Superior temporal gyrus (tissue), 1 donor: ENCODE data around the gene KDM2A.
A peak's percentile ranks its signal among the peaks of the same experiment; 100 is the strongest.

Source experiments
- DNase-seq: peaks from one replicate; pipeline ENCODE4 v3.0.0-alpha.2; 2016; ENCODE audit errors: extremely low spot score

Gene KDM2A

DNA sequence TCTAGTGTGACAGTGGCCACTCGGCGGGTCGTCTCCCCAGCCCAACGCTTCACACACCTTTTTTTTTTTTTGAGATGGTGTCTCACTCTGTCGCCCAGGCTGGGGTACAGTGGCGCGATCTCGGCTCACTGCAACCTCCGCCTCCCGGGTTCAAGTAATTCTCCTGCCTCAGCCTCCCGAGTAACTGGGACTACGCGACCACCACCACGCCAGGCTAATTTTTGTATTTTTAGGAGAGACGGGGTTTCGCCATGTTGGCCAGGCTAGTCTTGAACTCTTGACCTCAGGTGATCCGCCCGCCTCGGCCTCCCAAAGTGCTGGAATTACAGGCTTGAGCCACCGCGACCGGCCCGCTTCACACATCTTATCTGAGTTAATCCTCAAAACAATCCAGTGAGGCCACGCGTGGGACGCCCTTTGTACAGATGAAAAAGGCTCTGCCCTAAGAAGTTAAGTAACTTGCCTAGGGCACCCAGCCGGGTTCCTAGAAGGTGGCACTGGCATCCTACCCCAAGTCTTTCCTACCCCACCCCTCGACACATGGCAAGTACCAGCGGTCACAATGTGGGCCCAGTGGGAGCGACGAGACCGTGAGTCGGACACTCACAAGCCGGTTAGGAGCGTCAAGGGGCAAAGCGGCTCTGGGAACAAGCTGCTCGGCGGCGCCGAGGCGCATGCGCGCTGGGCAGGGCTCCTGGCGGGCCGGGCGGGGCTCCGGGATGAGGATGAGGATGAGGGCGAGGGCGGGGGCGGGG lies 142.0 kb downstream of the KDM2A start:
- peak; percentile 53 for DNase-seq

DNA sequence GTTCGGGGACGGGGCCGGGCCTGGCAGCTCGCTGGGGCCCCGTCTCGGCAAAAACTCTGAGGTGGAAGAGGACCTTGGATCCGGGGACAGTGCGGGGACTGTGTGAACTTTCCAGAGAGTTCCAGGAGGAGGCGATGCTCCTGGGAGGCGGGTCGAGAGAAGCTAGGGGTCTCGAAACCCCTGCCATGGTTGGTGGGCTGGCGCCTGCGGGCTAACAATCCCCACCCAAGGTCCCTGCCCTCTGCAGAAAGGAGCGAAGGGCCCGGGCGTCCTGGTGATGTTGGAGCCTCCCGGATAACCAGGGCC lies 142.5 kb downstream of the KDM2A start:
- no peak for DNase-seq

- no peak for DNase-seq
Measured at GRCh38 chr11:67261946-67262681, 143.1 kb downstream of the KDM2A start.

- DNase-seq, result peak; percentile 84
Measured at GRCh38 chr11:67262731-67263675, 143.9 kb downstream of the KDM2A start.

GRCh38 chr11:67264260-67264659 lies 145.2 kb downstream of the KDM2A start:
- no peak for DNase-seq

DNA sequence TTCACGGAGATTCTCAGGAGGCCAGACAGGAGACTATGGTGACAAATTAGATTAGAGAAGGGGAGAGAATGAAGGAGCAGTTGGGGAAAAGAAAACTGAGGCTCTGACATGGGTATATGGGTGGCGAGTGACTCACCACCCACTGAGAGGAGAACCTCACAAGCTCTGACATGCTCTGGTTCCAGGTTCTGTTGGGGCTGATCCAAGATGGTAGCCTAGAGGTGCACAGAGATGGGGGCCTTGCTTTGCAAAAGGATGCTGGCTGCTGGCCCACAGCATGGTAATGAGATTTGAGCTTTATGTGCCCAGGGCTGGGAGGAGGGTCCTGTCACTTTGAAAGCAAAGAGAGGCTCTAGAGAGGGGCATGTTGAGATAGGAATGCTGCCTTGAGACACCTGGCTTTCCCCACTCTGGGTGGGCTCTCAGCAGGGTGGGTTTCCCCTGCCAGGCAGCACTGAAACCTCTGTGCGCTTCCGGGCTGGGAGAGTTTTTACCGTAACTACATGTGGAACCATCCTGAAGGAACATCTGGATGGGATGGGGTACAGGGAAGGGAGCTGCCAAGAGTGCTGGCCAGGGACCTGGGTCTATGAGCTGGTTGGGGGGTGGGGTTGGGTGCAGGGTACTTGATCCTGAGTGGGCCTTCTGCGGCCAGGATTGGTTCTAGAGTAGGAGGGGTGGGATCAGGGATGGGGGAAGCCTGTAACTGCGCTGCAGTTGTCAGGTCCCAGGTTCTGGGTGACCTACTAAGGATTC lies 146.0 kb downstream of the KDM2A start:
- no peak for DNase-seq

GRCh38 chr11:67265633-67266448 lies 146.8 kb downstream of the KDM2A start:
- peak; percentile 72 for DNase-seq

- DNase-seq, result no peak
Measured at GRCh38 chr11:67266449-67267187, 147.6 kb downstream of the KDM2A start, which contains the start of gene GRK2. Gene GRK2, plus strand, starts transcription at chr11:67266473. Its CDS starts 227 bp downstream, at chr11:67266700.

GRCh38 chr11:67267188-67268080 lies 148.4 kb downstream of the KDM2A start:
- DNase-seq, result no peak

GRCh38 chr11:67268081-67268961 lies 149.3 kb downstream of the KDM2A start:
- DNase-seq, result no peak

DNA sequence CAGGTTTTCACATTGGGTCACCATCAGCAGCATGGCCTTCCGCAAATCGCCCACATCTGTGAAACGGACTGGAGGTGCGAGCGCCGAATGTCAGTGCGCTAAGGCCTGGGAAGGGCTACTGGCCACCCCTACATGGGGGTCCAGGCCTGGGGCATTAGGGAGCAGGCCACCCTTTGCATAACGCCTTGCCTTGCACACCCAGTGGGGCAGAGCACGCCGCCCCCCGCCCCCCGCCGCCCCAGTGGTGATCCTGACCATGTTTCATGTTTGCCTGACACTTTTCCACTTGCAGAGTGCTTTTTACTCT lies 149.9 kb downstream of the KDM2A start:
- no peak for DNase-seq

DNA sequence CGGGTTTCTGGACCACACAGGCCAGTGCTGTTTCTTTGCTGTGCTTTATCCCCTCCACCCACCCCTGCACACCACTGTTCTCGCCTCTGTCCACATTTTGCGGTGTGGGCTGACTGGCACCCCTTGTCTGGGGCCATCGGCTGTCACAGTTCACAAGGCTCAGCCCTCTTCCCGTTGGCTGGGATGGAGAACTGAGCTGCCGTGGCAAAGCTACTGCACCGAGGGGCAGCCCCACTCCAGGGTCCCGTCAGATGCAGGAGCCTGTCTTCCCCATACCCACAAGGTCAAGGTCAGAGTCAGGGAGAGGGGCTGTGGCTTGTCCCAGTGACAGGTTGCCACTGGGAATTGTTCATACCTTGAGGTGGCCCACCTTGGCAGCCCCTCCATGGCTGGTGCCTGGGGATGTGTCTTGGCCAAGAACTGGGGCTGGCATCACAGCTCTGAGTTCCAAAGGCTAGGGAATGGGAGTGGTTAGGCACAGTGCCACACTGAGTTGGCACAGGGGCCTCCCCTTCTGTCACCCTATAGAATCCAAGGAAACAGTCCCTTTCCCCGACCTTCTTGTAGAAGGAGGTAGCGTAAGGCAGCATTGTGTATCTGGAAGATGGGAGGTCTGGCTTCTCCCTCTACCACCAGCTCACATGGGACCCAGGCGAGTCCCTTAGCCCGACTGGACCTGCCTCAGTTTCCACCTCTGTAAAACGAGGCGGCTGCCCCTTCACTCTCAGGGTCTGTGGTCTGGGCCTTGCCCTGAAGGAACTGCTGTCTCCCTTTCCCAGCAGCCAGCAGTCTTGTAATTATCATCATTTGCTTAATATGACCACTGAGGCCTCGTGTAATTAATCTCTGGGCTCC lies 150.6 kb downstream of the KDM2A start:
- DNase-seq, result no peak

DNA sequence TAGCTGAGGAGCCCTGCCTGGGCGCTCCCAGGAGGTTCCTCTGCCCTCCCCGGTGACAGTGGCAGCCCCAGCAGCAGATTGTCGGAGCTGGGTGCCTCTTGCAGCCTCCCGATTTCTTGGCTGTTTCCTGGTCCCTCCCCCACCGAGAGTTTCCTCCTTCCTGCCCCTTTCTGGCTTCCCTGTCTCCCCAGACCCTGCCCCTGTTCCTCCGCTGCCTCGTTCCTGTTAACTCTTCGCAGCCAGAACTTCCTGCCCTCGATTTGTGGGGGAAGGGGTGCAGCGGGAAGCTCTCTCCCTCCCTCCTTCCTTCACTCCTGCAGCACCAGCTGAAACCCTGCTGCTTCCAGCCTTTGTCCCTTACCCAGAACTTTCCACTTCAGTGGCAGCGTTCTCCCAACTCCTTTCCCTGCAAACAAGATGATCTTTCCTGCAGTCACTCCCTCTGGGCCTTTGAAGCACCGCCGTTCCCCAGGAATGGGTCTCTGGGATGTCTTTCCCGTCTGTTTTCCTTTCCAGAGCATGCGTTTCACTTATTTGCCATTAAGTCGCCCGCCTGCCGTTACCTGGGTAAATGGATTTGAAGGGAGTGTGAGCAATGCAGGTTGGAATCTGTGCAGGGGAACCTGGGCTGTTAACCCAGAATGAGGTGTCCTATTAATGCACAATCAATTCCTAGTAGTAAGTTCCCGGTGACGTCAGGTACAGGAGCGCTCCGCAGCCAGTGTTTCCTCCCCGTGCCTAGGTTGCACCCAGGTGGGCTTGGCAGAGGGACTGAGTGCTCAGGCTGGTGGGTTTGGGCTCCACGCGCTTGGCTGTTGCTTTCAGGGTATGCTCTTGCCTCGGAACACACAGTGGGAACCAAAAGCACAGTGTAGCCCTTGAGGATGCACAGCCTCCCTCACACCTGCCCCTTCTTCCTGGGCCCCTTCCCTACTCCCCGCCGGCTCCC lies 151.5 kb downstream of the KDM2A start:
- peak; percentile 29 for DNase-seq

DNA sequence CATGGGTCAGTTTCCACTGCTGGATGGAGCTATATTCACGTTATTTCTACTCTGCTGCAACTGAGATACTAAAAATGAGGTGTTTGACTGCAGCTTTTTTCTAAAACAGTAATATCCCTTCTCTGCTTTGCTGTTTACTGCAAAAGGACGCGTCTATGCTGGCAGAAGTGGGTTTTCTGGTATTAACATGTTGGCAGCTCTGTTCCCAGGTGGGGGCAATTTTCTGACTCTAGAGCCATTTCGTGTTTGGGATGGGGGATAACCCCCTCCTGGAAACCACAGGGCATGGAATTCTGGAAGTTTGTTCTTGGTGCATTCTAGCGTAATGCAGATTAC lies 152.1 kb downstream of the KDM2A start:
- DNase-seq, result no peak

- no peak for DNase-seq
Measured at GRCh38 chr11:67271541-67272284, 152.7 kb downstream of the KDM2A start.
